H9 (cell line): ENCODE measurements around the gene PDZK1IP1. TPM values are rescaled to one million over a fixed set of nuclear protein-coding genes. Genes with fewer than 3 reads are reported as not detected.

Experiments used
- DNase-seq: peaks from one replicate; pipeline ENCODE4 v3.0.0-alpha.2; 2017
- H2AFZ ChIP-seq: one replicate; pipeline ENCODE4 v1.6.1; 2013; ENCODE audit warnings: mild to moderate bottlenecking, low read length, control low read depth, moderate library complexity
- H2AK5ac ChIP-seq: 2 replicates; pipeline ENCODE4 v1.6.1; 2013; ENCODE audit warnings: low read length, control low read depth, mixed read lengths; ENCODE audit not compliant: insufficient read length
- H2BK120ac ChIP-seq: one replicate; pipeline ENCODE4 v1.6.1; 2013; ENCODE audit warnings: low read depth, mild to moderate bottlenecking, low read length, control low read depth, inconsistent platforms; ENCODE audit not compliant: poor library complexity, severe bottlenecking
- H2BK12ac ChIP-seq: 2 replicates; pipeline ENCODE4 v1.6.1; 2013; ENCODE audit warnings: low read length, control low read depth, mixed read lengths, low read depth; ENCODE audit not compliant: insufficient read length
- H2BK15ac ChIP-seq: 2 replicates; pipeline ENCODE4 v1.6.1; 2013; ENCODE audit warnings: low read depth, low read length, control low read depth
- H2BK20ac ChIP-seq: one replicate; pipeline ENCODE4 v1.6.1; 2013; ENCODE audit warnings: low read depth, mild to moderate bottlenecking, low read length, control low read depth, inconsistent platforms; ENCODE audit not compliant: poor library complexity, severe bottlenecking
- H2BK5ac ChIP-seq: 2 replicates; pipeline ENCODE4 v1.6.1; 2013; ENCODE audit warnings: low read length, control low read depth, mixed read lengths; ENCODE audit not compliant: insufficient read length
- H3K14ac ChIP-seq: 2 replicates; pipeline ENCODE4 v1.6.1; 2013; ENCODE audit warnings: low read length, control low read depth; ENCODE audit not compliant: insufficient read depth
- H3K18ac ChIP-seq: 2 replicates; pipeline ENCODE4 v1.6.1; 2013; ENCODE audit warnings: low read depth, mild to moderate bottlenecking, mixed read lengths, low read length, control low read depth; ENCODE audit not compliant: insufficient read length
- H3K23ac ChIP-seq: 2 replicates; pipeline ENCODE4 v1.6.1; 2013; ENCODE audit warnings: low read length, control low read depth, mixed read lengths, low read depth; ENCODE audit not compliant: insufficient read length
- H3K23me2 ChIP-seq: 2 replicates; pipeline ENCODE4 v1.6.1; 2013; ENCODE audit warnings: low read depth, mild to moderate bottlenecking, mixed read lengths, low read length, control low read depth; ENCODE audit not compliant: insufficient read length, poor library complexity, severe bottlenecking
- H3K27ac ChIP-seq: 2 replicates; pipeline ENCODE4 v1.5.1; 2013; ENCODE audit warnings: low read length, control low read depth, mixed read lengths, low read depth; ENCODE audit not compliant: insufficient read length
- H3K27me3 ChIP-seq: 2 replicates; pipeline ENCODE4 v1.6.1; 2013; ENCODE audit warnings: low read length, control low read depth, inconsistent platforms; ENCODE audit not compliant: insufficient read depth
- H3K4ac ChIP-seq: 2 replicates; pipeline ENCODE4 v1.6.1; 2013; ENCODE audit warnings: low read depth, mild to moderate bottlenecking, control low read depth, inconsistent platforms, low read length, moderate library complexity
- H3K4me1 ChIP-seq: 2 replicates; pipeline ENCODE4 v1.6.1; 2013; ENCODE audit warnings: low read length, control low read depth, inconsistent platforms; ENCODE audit not compliant: insufficient read depth
- H3K4me2 ChIP-seq: 2 replicates; pipeline ENCODE4 v1.6.1; 2013; ENCODE audit warnings: low read length, control low read depth, mixed read lengths; ENCODE audit not compliant: insufficient read length, insufficient read depth
- H3K56ac ChIP-seq: 2 replicates; pipeline ENCODE4 v1.6.1; 2013; ENCODE audit warnings: low read depth, mild to moderate bottlenecking, mixed read lengths, low read length, control low read depth; ENCODE audit not compliant: insufficient read length
- H3K79me1 ChIP-seq: 2 replicates; pipeline ENCODE4 v1.6.1; 2013; ENCODE audit warnings: low read depth, mild to moderate bottlenecking, moderate library complexity, low read length, control low read depth, inconsistent platforms; ENCODE audit not compliant: insufficient read depth, poor library complexity, severe bottlenecking
- H3K79me2 ChIP-seq: 2 replicates; pipeline ENCODE4 v1.6.1; 2013; ENCODE audit warnings: low read length, control low read depth, inconsistent platforms; ENCODE audit not compliant: insufficient read depth
- H3K9ac ChIP-seq: 2 replicates; pipeline ENCODE4 v1.6.1; 2013; ENCODE audit warnings: low read length, control low read depth, mixed read lengths; ENCODE audit not compliant: insufficient read length; ENCODE audit errors: extremely low read depth
- H3K9me3 ChIP-seq: one replicate; pipeline ENCODE4 v1.6.1; 2013; ENCODE audit warnings: low read depth, low read length, inconsistent platforms; ENCODE audit not compliant: control insufficient read depth
- H3T11ph ChIP-seq: one replicate; pipeline ENCODE4 v1.6.1; 2013; ENCODE audit warnings: mild to moderate bottlenecking, low read length, control low read depth, inconsistent platforms
- H4K20me1 ChIP-seq: one replicate; pipeline ENCODE4 v1.6.1; 2013; ENCODE audit not compliant: control insufficient read depth, insufficient read length, insufficient read depth
- H4K5ac ChIP-seq: 2 replicates; pipeline ENCODE4 v1.6.1; 2013; ENCODE audit warnings: low read depth, mild to moderate bottlenecking, mixed read lengths, low read length, control low read depth; ENCODE audit not compliant: insufficient read length
- H4K8ac ChIP-seq: replicated peaks from 2 replicates; pipeline ENCODE4 v1.6.1; 2013; ENCODE audit warnings: low read length, control low read depth, mixed read lengths, low read depth; ENCODE audit not compliant: insufficient read length
- H4K91ac ChIP-seq: 2 replicates; pipeline ENCODE4 v1.6.1; 2013; ENCODE audit warnings: low read depth, mild to moderate bottlenecking, moderate library complexity, mixed read lengths, low read length, control low read depth; ENCODE audit not compliant: insufficient read length
- H3K27ac Mint-ChIP-seq, 3 experiments: 2 replicates in 2 of 3; 3 replicates in 1 of 3; pipeline ENCODE4 v1.8.0; 2020 to 2021; ENCODE audit warnings: mixed read lengths in 3 of 3, mild to moderate bottlenecking in 1 of 3, moderate library complexity in 1 of 3
- H3K27me3 Mint-ChIP-seq: 2 replicates; pipeline ENCODE4 v1.8.0; 2021; ENCODE audit warnings: low read depth, mild to moderate bottlenecking, moderate library complexity, mixed read lengths
- H3K36me3 Mint-ChIP-seq, 3 experiments: 2 replicates in 2 of 3; 3 replicates in 1 of 3; pipeline ENCODE4 v1.8.0; 2020 to 2021; ENCODE audit warnings: low read depth in 3 of 3, mixed read lengths in 3 of 3; ENCODE audit not compliant: insufficient read depth in 1 of 3
- H3K4me1 Mint-ChIP-seq, 2 experiments: 2 replicates each; pipeline ENCODE4 v1.8.0; 2020; ENCODE audit warnings: mixed read lengths in 2 of 2
- H3K4me3 Mint-ChIP-seq, 2 experiments: 2 replicates in 1 of 2; 3 replicates in 1 of 2; pipeline ENCODE4 v1.8.0; 2020 to 2021; ENCODE audit warnings: mild to moderate bottlenecking in 2 of 2, mixed read lengths in 2 of 2, moderate library complexity in 1 of 2
- H3K9me3 Mint-ChIP-seq, 2 experiments: 2 replicates in 1 of 2; 3 replicates in 1 of 2; pipeline ENCODE4 v1.8.0; 2020; ENCODE audit warnings: mild to moderate bottlenecking in 2 of 2, mixed read lengths in 2 of 2, moderate library complexity in 1 of 2
- CTCF ChIP-seq: fragments of 200-600 bp; sonication (generic); conservative IDR thresholded peaks from 3 replicates; pipeline ENCODE4 v1.8.0; 2021; ENCODE audit warnings: antibody characterized with exemption, mild to moderate bottlenecking
- WGBS: extraction: QIAGEN DNeasy Blood & Tissue Kit; methylation state at CpG from one replicate; pipeline ENCODE4 v1.1.7; 2013; ENCODE audit warnings: missing lambda C conversion rate, low lambda C conversion rate, mixed read lengths; ENCODE audit not compliant: insufficient read length; ENCODE audit errors: extremely low coverage; 5-methylcytosine and 5-hydroxymethylcytosine counted together
- total RNA-seq: library from RNA; stranded (reverse); gene quantifications from 2 replicates; pipeline ENCODE4 v1.2.1, GENCODE V29; 2021

Gene PDZK1IP1
- total RNA-seq, 1 experiment from 2014 or later = not detected

DNA sequence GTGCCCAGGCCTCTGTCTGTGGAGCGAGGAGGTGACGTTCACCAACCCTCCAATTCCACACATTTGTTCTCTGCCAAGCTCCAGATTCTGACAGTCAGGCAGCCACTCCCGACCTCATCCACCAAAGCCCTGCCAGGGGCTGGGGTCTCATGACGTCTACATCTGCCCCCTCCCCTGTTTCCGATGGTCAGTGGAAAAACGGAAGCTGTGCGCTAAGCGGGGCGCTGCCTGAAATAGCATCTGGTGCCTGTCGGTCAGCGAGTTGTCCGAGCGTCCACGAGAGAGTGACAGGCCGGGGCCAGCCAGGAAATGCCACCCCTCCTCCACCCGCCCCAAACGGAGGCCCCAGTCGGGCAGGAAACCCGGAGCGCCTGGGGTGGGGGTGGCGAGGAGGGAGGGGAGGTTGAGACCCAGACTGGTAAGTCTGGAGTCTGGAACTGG is 45.4 kb upstream of the PDZK1IP1 start:
- no peak overlapping the region for H4K8ac ChIP-seq
- H3K79me1 ChIP-seq = no peaks in the 10 kb centered on the region
- DNase-seq = no peak
- H3K27me3 ChIP-seq = peaks cover 59% of the 10 kb centered on the region
- no peak overlapping the region for H2BK12ac ChIP-seq
- no peak overlapping the region for H3T11ph ChIP-seq
- H3K27ac ChIP-seq = no peak overlapping the region
- H3K9ac ChIP-seq = no peak overlapping the region
- no peak overlapping the region for H4K91ac ChIP-seq
- no peaks in the 10 kb centered on the region; the same call in 1 of the 2 replicates for H3K4me1 ChIP-seq
- peaks cover 7% of the 10 kb centered on the region for H3K23me2 ChIP-seq
- H3K4me2 ChIP-seq = no peak overlapping the region
- no peak overlapping the region for H3K23ac ChIP-seq
- no peak overlapping the region for H2BK120ac ChIP-seq
- Mint-ChIP-seq H3K36me3 (peaks cover 0 to 3% (median 0%) of the 10 kb centered on the region in 3 experiments; a peak in 2 of 7 replicates), H3K27ac (no peak overlapping the region), H3K9me3 (peaks cover 0 to 4% of the 10 kb centered on the region in 2 experiments; a peak in 1 of 5 replicates), H3K27me3 (peaks cover 98% of the 10 kb centered on the region), H3K4me1 (peaks cover 17 to 27% of the 10 kb centered on the region in 2 experiments), H3K4me3 (no peak overlapping the region)
- H3K18ac ChIP-seq = no peak overlapping the region
- H2BK20ac ChIP-seq = no peak overlapping the region
- no peak overlapping the region for H2BK15ac ChIP-seq
- no peak overlapping the region for H2AK5ac ChIP-seq
- no CpG with 5 or more reads among the region's 21 CpGs for WGBS
- no peak overlapping the region for H2BK5ac ChIP-seq
- no peak overlapping the region for H2AFZ ChIP-seq
- no peaks in the 10 kb centered on the region for H3K9me3 ChIP-seq
- no peaks in the 10 kb centered on the region for H4K20me1 ChIP-seq
- no peak for TF ChIP-seq CTCF
- H3K56ac ChIP-seq = no peak overlapping the region
- H4K5ac ChIP-seq = no peak overlapping the region
- H3K14ac ChIP-seq = no peak overlapping the region; the same call in 1 of the 2 replicates
- no peak overlapping the region for H3K4ac ChIP-seq
- H3K79me2 ChIP-seq = no peaks in the 10 kb centered on the region
